GM12878 (cell line): ENCODE results near the gene CAPN8. TPM values are rescaled to one million over a fixed set of nuclear protein-coding genes. Genes with fewer than 3 reads are reported as not detected.

Source experiments
- ATAC-seq: fragments of 200-7000 bp; cut with Tn5 transposase; 3 replicates; pipeline ENCODE4 v1.9.1; 2020; ENCODE audit warnings: mild to moderate bottlenecking, moderate library complexity
- BruUV-seq: library from RNA; stranded (reverse); fragments of 400-500 nt; replicated peaks from 2 replicates; lab custom pipeline; 2021; lab: Mats Ljungman, UMichigan
- CTCF ChIA-PET: fragments of 300-600 bp; sonication (Branson Sonifier 250); formaldehyde crosslinking; extraction: SDS; loops from one replicate; lab custom pipeline; 2021; ENCODE audit warnings: inconsistent platforms; lab: Yijun Ruan, JAX
- POLR2A ChIA-PET: fragments of 350-600 bp; formaldehyde crosslinking; extraction: SDS; loops from one replicate; lab custom pipeline; 2021; ENCODE audit warnings: inconsistent platforms; lab: Charles Lee
- RAD21 ChIA-PET: fragments of 300-600 bp; sonication (Branson Sonifier 250); formaldehyde crosslinking; loops from one replicate; lab custom pipeline; 2023; ENCODE audit warnings: antibody characterized with exemption; ENCODE audit not compliant: unreplicated experiment; lab: Charles Lee
- SMC1A ChIA-PET: fragments of 300-600 bp; sonication (Branson Sonifier 250); formaldehyde crosslinking; loops from one replicate; lab custom pipeline; 2023; ENCODE audit not compliant: unreplicated experiment, uncharacterized antibody; lab: Charles Lee
- DNase-seq: peaks from one replicate; pipeline ENCODE4 v3.0.0-alpha.2; 2011; ENCODE audit warnings: low read depth, low spot score
- FAIRE-seq: peaks from 3 replicates; lab custom pipeline; 2011; peaks lifted over from hg19 to GRCh38; lab: Jason Lieb, UNC
- H2AFZ ChIP-seq: 2 replicates; pipeline ENCODE4 v1.6.0; 2011; ENCODE audit warnings: low read depth, low read length, control low read depth; ENCODE audit not compliant: control insufficient read depth
- H3K27ac ChIP-seq: 2 replicates; pipeline ENCODE4 v1.5.1; 2011; ENCODE audit warnings: control low read depth; ENCODE audit not compliant: control insufficient read depth, insufficient read depth
- H3K27me3 ChIP-seq, 2 experiments: replicated peaks in 1 of 2; 2 replicates each; pipeline versions ENCODE4 v1.6.0 to v1.6.1; 2011; ENCODE audit warnings: low read length in 1 of 2; ENCODE audit not compliant: control insufficient read depth in 2 of 2, insufficient read depth in 2 of 2
- H3K36me3 ChIP-seq, 2 experiments: 2 replicates each; pipeline ENCODE4 v1.5.1; 2011; ENCODE audit warnings: low read length in 1 of 2; ENCODE audit not compliant: control insufficient read depth in 2 of 2, insufficient read depth in 2 of 2
- H3K4me1 ChIP-seq: 2 replicates; pipeline ENCODE4 v1.6.1; 2011; ENCODE audit warnings: mild to moderate bottlenecking, low read length, moderate library complexity, mixed read lengths; ENCODE audit not compliant: control insufficient read depth, insufficient read depth
- H3K4me2 ChIP-seq: 2 replicates; pipeline ENCODE4 v1.6.0; 2011; ENCODE audit warnings: control low read depth; ENCODE audit not compliant: control insufficient read depth, insufficient read depth
- H3K4me3 ChIP-seq: fragments of 200-600 bp; sonication (generic); 2 replicates; pipeline ENCODE4 v1.5.1; 2016
- H3K79me2 ChIP-seq: 2 replicates; pipeline ENCODE4 v1.6.0; 2011; ENCODE audit warnings: low read length; ENCODE audit not compliant: control insufficient read depth, insufficient read depth
- H3K9ac ChIP-seq: 2 replicates; pipeline ENCODE4 v1.8.0; 2011; ENCODE audit warnings: low read length, control low read depth, mixed read lengths; ENCODE audit not compliant: control insufficient read depth, insufficient read depth
- H3K9me3 ChIP-seq: replicated peaks from 3 replicates; pipeline ENCODE4 v1.5.1; 2011; ENCODE audit warnings: mild to moderate bottlenecking, low read length; ENCODE audit not compliant: control insufficient read depth, insufficient read depth
- H4K20me1 ChIP-seq: 2 replicates; pipeline ENCODE4 v1.6.0; 2011; ENCODE audit not compliant: control insufficient read depth, insufficient read depth
- ASH2L ChIP-seq: fragments of 300-600, 200-600 bp; sonication (generic); IDR thresholded peaks from 2 replicates; pipeline ENCODE4 v1.6.1; 2017; ENCODE audit warnings: low read depth, mild to moderate bottlenecking, borderline replicate concordance
- BACH1 ChIP-seq: fragments of 450-650 bp; IDR thresholded peaks from 2 replicates; pipeline ENCODE4 v1.6.1; 2017; ENCODE audit warnings: mild to moderate bottlenecking, borderline replicate concordance
- CBX3 ChIP-seq: fragments of 200-600 bp; sonication (generic); IDR thresholded peaks from 2 replicates; pipeline ENCODE4 v1.6.1; 2016; ENCODE audit warnings: low read depth, borderline replicate concordance
- HDAC2 ChIP-seq: fragments of 200-600 bp; sonication (generic); IDR thresholded peaks from 2 replicates; pipeline ENCODE4 v1.6.1; 2017
- HSF1 ChIP-seq: fragments of 150-350 bp; IDR thresholded peaks from 2 replicates; pipeline ENCODE4 v1.6.1; 2014; ENCODE audit warnings: mild to moderate bottlenecking, low read depth, low read length
- IRF3 ChIP-seq: fragments of 450-650 bp; IDR thresholded peaks from 2 replicates; pipeline ENCODE4 v1.6.1; 2014; ENCODE audit warnings: mild to moderate bottlenecking
- KAT2A ChIP-seq: conservative IDR thresholded peaks from 2 replicates; pipeline ENCODE4 v1.6.1; 2011; ENCODE audit warnings: low read depth, low read length; ENCODE audit not compliant: control insufficient read depth
- MEF2B ChIP-seq: fragments of 450-650 bp; IDR thresholded peaks from 2 replicates; pipeline ENCODE4 v1.6.1; 2018; ENCODE audit warnings: mild to moderate bottlenecking, moderate library complexity; ENCODE audit not compliant: partially characterized antibody, poor library complexity, severe bottlenecking
- PKNOX1 ChIP-seq: fragments of 450-650 bp; IDR thresholded peaks from 2 replicates; pipeline ENCODE4 v1.6.1; 2016; ENCODE audit warnings: mild to moderate bottlenecking
- POU2F2 ChIP-seq: IDR thresholded peaks from 3 replicates; pipeline ENCODE4 v1.6.1; 2011; ENCODE audit warnings: low read depth, mild to moderate bottlenecking, low read length, borderline replicate concordance
- RCOR1 ChIP-seq: conservative IDR thresholded peaks from 2 replicates; pipeline ENCODE4 v1.6.1; 2012; ENCODE audit warnings: low read depth, low read length, improper control_type of control experiment
- RELB ChIP-seq: fragments of 450-650 bp; IDR thresholded peaks from 2 replicates; pipeline ENCODE4 v1.6.1; 2017; ENCODE audit warnings: low read depth, mild to moderate bottlenecking, moderate library complexity
- RFX5 ChIP-seq: IDR thresholded peaks from 2 replicates; pipeline ENCODE4 v1.6.1; 2011; ENCODE audit warnings: low read depth, low read length, improper control_type of control experiment
- SMAD1 ChIP-seq: fragments of 450-650 bp; IDR thresholded peaks from 2 replicates; pipeline ENCODE4 v1.6.1; 2018; ENCODE audit warnings: mild to moderate bottlenecking, low read depth; ENCODE audit not compliant: partially characterized antibody
- SREBF2 ChIP-seq: IDR thresholded peaks from 2 replicates; pipeline ENCODE4 v1.6.1; 2012; ENCODE audit warnings: mild to moderate bottlenecking, low read length
- STAT1 ChIP-seq: fragments of 450-650 bp; conservative IDR thresholded peaks from 2 replicates; pipeline ENCODE4 v1.6.1; 2014; ENCODE audit warnings: antibody characterized with exemption, mild to moderate bottlenecking
- YBX1 ChIP-seq: fragments of 450-650 bp; IDR thresholded peaks from 2 replicates; pipeline ENCODE4 v1.6.1; 2016; ENCODE audit warnings: antibody characterized with exemption
- ZNF384 ChIP-seq: IDR thresholded peaks from 2 replicates; pipeline ENCODE4 v1.6.1; 2012; ENCODE audit warnings: low read depth, mild to moderate bottlenecking, low read length, improper control_type of control experiment, borderline replicate concordance
- WGBS: methylation state at CpG from one replicate; pipeline ENCODE4 v1.1.6; 2016; ENCODE audit warnings: low lambda C conversion rate; ENCODE audit not compliant: insufficient replicate concordance, insufficient coverage; ENCODE audit errors: missing lambda C conversion rate; 5-methylcytosine and 5-hydroxymethylcytosine counted together
- in situ Hi-C: fragments of 300-500 bp; cut with MboI; formaldehyde crosslinking; loops from 9 replicates; pipeline ENCODE4 v1.14.3; 2018; ENCODE audit warnings: mixed read lengths
- intact Hi-C: fragments of 100-400 bp; cut with micrococcal nuclease; formaldehyde crosslinking; loops from one replicate; pipeline ENCODE4 v1.14.2; 2022; ENCODE audit not compliant: unreplicated experiment
- polyA plus RNA-seq, 11 experiments: library from polyadenylated mRNA; depleted of rRNA in 4 of 11; unstranded in 6 of 11; stranded (reverse) in 5 of 11; fragments of >200 nt; fragmentation: Nextera tagmentation in 4 of 11; fragmentation: Illumina TruSeq in 1 of 11; extraction: Ambion mirVana in 4 of 11; extraction: Trizol in 1 of 11; gene quantifications; 1 replicate in 1 of 11; 2 replicates in 10 of 11; pipeline versions ENCODE4 v1.2.1 to v1.2.3, GENCODE V29; 2011 to 2016; ENCODE audit warnings: inconsistent platforms in 2 of 11, missing spikeins in 2 of 11, low read depth in 1 of 11
- total RNA-seq, 4 experiments: library from RNA; depleted of rRNA in 3 of 4; stranded (reverse); fragments of >200 nt in 3 of 4; fragmentation: Illumina TruSeq in 1 of 4; extraction: Trizol in 1 of 4; gene quantifications; 2 replicates each; pipeline versions ENCODE4 v1.2.1 to v1.2.3, GENCODE V29; 2013 to 2021

CAPN8 gene
- total and polyA plus RNA-seq, 10 of the 15 experiments (the other 5 are each of a cell fraction or from before 2014, with no cell fraction given): 6.4 to 30.7 (median 12.3) TPM

- intact Hi-C loops: no loop called here
- 5% methylated on average over 1 of the region's 1 CpG for WGBS
- no peak overlapping the region for H3K4me2 ChIP-seq
- no peaks in the 10 kb centered on the region for H4K20me1 ChIP-seq
- SMC1A ChIA-PET: no interaction called here
- no peaks in the 10 kb centered on the region; a peak in 1 of 4 replicates for H3K27me3 ChIP-seq
- H3K9ac ChIP-seq: no peak overlapping the region
- BruUV-seq: no TSS peak
- DNase-seq: no peak
- TF ChIP-seq BACH1 (no peak), STAT1 (no peak), SREBF2 (no peak), HDAC2 (no peak), PKNOX1 (no peak), IRF3 (no peak), YBX1 (no peak), RELB (no peak), ASH2L (no peak), CBX3 (no peak), KAT2A (no peak), MEF2B (no peak), ZNF384 (no peak), RFX5 (no peak), POU2F2 (no peak), HSF1 (no peak), RCOR1 (no peak), SMAD1 (no peak)
- TF ChIP-seq, all 136 proteins: peak for 0
- Histone ChIP-seq H3K36me3 (no peaks in the 10 kb centered on the region), H3K4me1 (no peaks in the 10 kb centered on the region), H2AFZ (no peak overlapping the region), H3K79me2 (no peaks in the 10 kb centered on the region), H3K9me3 (no peaks in the 10 kb centered on the region), H3K4me3 (no peak overlapping the region), H3K27ac (no peak overlapping the region)
- ChIA-PET CTCF (interaction anchor here (2.1 kb wide), 1 partner anchor 46 kb away, joined by 5 read pairs; no protein-coding TSS in a partner anchor), POLR2A (no interaction called here), RAD21 (no interaction called here)
- in situ Hi-C loops: no loop called here
- ATAC-seq: no peak
- no peak for FAIRE-seq
Observed at GRCh38 chr1:223657978-223658377, 7.5 kb downstream of the CAPN8 start.
